Activated CD4-positive, alpha-beta T cell treated with anti-CD3 and anti-CD28 coated beads for 48 hours (primary cell): ENCODE measurements around the gene GPX7.
A peak's percentile ranks its signal among the peaks of the same experiment; 100 is the strongest.

Experiments used
- DNase-seq: peaks from one replicate; pipeline ENCODE4 v3.0.0-alpha.2; 2020

GPX7 gene

GRCh38 chr1:52631759-52632331 lies 29.7 kb downstream of the GPX7 start:
- DNase-seq = no peak

- peak; percentile 68 for DNase-seq
Measured at GRCh38 chr1:52632732-52633290, 30.6 kb downstream of the GPX7 start, which contains the start of gene SHISAL2A. Gene SHISAL2A, plus strand, starts transcription at chr1:52633168. Its CDS starts 326 bp downstream, at chr1:52633494.

- DNase-seq = peak; percentile 50
Measured at GRCh38 chr1:52633291-52633754, 31.2 kb downstream of the GPX7 start.

GRCh38 chr1:52634111-52634510 lies 31.9 kb downstream of the GPX7 start:
- peak; percentile 43 for DNase-seq

- DNase-seq = no peak
Measured at GRCh38 chr1:52635321-52636089, 33.3 kb downstream of the GPX7 start.

GRCh38 chr1:52636721-52637695 lies 34.8 kb downstream of the GPX7 start:
- peak; percentile 77 for DNase-seq

- no peak for DNase-seq
Measured at GRCh38 chr1:52637946-52638345, 35.8 kb downstream of the GPX7 start.

GRCh38 chr1:52640697-52641096 lies 38.5 kb downstream of the GPX7 start:
- DNase-seq = no peak

- DNase-seq = no peak
Measured at GRCh38 chr1:52641307-52641706, 39.1 kb downstream of the GPX7 start.

- no peak for DNase-seq
Measured at GRCh38 chr1:52645261-52645660, 43.1 kb downstream of the GPX7 start.

- DNase-seq = no peak
Measured at GRCh38 chr1:52651904-52652303, 49.7 kb downstream of the GPX7 start.

GRCh38 chr1:52653207-52653849 lies 51.2 kb downstream of the GPX7 start:
- DNase-seq = no peak

- no peak for DNase-seq
Measured at GRCh38 chr1:52654063-52654462, 51.9 kb downstream of the GPX7 start.

GRCh38 chr1:52657702-52658101 lies 55.5 kb downstream of the GPX7 start:
- no peak for DNase-seq
